ENCODE measurements around the gene NEK7.

DNA sequence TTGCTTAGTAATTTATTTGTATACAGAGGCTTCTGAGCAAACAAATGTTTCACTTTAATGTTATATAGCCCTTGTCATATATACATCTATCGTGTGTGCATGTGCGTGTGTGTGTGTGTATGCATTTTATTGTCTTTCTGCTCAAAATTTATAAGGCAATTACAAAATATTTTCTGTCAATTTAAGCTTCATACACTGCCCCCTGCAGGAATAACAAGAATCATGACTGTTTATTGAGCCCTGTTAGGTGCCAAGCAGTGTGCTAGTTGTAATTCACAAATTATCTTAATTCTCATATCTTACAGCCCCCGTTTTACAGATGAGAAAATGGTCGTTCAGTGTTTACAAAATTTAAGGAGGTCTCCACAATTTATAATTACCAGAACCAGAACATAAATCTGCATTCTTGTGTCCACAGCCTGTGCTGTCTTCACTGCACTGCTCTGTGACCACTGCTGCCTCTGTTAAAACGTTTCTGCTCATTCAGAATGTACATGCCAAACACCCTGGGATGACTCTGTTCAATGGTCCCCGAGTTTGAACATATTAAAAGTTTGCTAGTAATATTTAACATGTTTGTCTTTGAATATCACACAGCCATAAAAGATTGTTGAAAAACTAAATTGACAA lies 202.3 kb downstream of the NEK7 start:
- TF ChIP-seq, protein P1, sequence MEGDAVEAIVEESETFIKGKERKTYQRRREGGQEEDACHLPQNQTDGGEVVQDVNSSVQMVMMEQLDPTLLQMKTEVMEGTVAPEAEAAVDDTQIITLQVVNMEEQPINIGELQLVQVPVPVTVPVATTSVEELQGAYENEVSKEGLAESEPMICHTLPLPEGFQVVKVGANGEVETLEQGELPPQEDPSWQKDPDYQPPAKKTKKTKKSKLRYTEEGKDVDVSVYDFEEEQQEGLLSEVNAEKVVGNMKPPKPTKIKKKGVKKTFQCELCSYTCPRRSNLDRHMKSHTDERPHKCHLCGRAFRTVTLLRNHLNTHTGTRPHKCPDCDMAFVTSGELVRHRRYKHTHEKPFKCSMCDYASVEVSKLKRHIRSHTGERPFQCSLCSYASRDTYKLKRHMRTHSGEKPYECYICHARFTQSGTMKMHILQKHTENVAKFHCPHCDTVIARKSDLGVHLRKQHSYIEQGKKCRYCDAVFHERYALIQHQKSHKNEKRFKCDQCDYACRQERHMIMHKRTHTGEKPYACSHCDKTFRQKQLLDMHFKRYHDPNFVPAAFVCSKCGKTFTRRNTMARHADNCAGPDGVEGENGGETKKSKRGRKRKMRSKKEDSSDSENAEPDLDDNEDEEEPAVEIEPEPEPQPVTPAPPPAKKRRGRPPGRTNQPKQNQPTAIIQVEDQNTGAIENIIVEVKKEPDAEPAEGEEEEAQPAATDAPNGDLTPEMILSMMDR (conservative IDR thresholded peaks at IDR 0.05; ENCODE audit: low read length), result peak; percentile 82
- TF ChIP-seq EZH2phosphoT487 (IDR thresholded peaks at IDR 0.05; ENCODE audit: borderline replicate concordance, low read depth, low read length), result no peak

Data from OCI-LY7 (cell line).